Measurements from ENCODE around the gene NRARP. TPM values are rescaled to one million over a fixed set of nuclear protein-coding genes. Genes with fewer than 3 reads are reported as not detected.
"Not testable (repeated sequence)": the region's sequence is repeated elsewhere in the genome, so short reads cannot be mapped to it uniquely, and the experiment has no call there.

NRARP gene
- total and polyA plus RNA-seq, 4 donors, result 2.1 to 10.8 (median 5.8) TPM

- Histone ChIP-seq H3K9me3 (ENCODE audit: control insufficient read depth in 4 of 4, insufficient read depth in 3 of 4, low read length in 3 of 4) (peaks cover 0 to 5% (median 2%) of the 10 kb centered on the region in 4 donors), H3K4me1 (ENCODE audit: control insufficient read depth in 5 of 5, insufficient read depth in 5 of 5, low read length in 5 of 5) (no peaks in the 10 kb centered on the region), H3K9ac (ENCODE audit: insufficient read depth in 1 of 2, low read length in 2 of 2) (no peak overlapping the region), H3K36me3 (ENCODE audit: control insufficient read depth in 4 of 4, insufficient read depth in 4 of 4, low read length in 4 of 4) (peaks cover 0 to 5% (median 2%) of the 10 kb centered on the region in 4 donors), H3K27me3 (ENCODE audit: control insufficient read depth in 3 of 3, insufficient read depth in 3 of 3, low read length in 2 of 3) (no peaks in the 10 kb centered on the region), H3K4me3 (no peak overlapping the region), H3K27ac (ENCODE audit: low read depth in 1 of 2, low read length in 1 of 2) (no peak overlapping the region)
- 77 to 78% methylated on average over 6 of the region's 6 CpGs for WGBS, 2 donors
- DNase-seq (no peak), ATAC-seq (ENCODE audit: insufficient read depth, low FRiP score) (no peak)
- TF ChIP-seq CTCF (IDR thresholded peaks at IDR 0.05; ENCODE audit: control extremely low read depth, extremely low read depth), result no peak
Measured at GRCh38 chr9:137341227-137341626, 39.2 kb upstream of the NRARP start.

DNA sequence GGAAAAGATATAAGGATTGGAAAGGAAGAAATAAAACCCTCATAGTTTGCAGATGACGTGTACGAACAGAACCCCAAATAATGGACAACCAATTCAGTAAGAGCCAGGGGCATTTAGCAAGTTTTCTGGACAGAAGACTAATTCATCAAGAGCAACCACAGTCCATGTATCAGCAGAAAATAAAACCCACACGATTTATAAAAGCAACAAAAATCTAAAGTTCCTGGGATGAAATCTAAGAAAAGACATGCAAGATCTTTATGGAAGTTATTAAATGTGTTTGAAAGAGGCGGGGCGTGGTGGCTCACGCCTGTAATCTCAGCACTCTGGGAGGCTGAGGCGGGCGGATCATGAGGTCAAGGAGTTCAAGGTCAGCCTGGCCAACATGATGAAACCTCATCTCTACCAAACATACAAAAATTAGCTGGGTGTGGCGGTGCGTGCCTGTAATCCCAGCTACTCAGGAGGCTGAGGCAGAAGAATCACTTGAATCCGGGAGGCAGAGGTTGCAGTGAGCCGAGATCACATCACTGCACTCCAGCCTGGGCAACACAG, 37.9 kb upstream of the NRARP start:
- WGBS, 2 donors, result 93% methylated on average over 12 of the region's 12 CpGs
- ATAC-seq (ENCODE audit: insufficient read depth, low FRiP score); DNase-seq: not testable (repeated sequence)

DNA sequence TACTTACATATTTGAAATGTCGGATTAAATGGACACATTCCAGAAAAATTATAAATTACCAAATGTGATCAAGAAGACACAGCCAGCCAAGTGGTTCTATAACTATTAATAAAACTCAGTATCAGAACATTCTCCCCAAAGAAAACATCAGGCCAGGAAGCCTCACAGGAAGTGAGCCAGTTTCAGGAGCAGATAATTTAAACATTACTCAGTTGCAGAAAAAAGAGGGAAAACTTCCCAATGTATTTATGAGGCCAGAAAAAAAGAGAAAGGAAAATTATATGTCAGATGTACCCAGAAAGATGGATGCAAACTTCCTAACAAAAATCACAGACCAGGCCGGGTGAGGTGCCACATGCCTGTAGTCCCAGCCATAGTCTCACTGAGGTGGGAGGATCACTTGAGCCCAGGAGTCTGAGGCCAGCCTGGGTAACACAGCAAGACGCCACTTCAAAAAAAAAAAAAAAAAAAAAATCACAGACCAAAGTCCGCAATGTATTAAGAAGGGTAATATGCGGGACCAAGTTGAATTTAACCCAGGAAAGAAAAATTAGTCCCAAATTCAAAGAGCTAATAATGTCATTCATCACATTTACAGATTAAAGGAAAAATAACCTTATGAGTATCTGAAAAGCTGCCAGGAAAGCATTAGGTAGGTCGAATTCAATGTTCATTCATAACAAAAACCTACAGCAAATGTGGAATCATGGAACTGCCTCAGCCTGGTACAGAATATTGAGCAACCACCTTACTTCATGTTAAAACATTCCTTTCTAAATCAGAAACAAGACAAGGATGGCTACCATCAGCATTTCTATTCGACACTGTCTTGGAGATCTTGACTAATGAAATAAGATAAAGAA, 37.2 kb upstream of the NRARP start:
- Histone ChIP-seq H3K4me3 (no peak overlapping the region), H3K4me1 (ENCODE audit: control insufficient read depth in 5 of 5, insufficient read depth in 5 of 5, low read length in 5 of 5) (no peaks in the 10 kb centered on the region), H3K9me3 (ENCODE audit: control insufficient read depth in 4 of 4, insufficient read depth in 3 of 4, low read length in 3 of 4) (peaks cover 0 to 6% (median 3%) of the 10 kb centered on the region in 4 donors), H3K27ac (ENCODE audit: low read depth in 1 of 2, low read length in 1 of 2) (no peak overlapping the region), H3K36me3 (ENCODE audit: control insufficient read depth in 4 of 4, insufficient read depth in 4 of 4, low read length in 4 of 4) (peaks cover 0 to 2% (median 0%) of the 10 kb centered on the region in 4 donors), H3K27me3 (ENCODE audit: control insufficient read depth in 3 of 3, insufficient read depth in 3 of 3, low read length in 2 of 3) (no peaks in the 10 kb centered on the region), H3K9ac (ENCODE audit: insufficient read depth in 1 of 2, low read length in 2 of 2) (no peak overlapping the region)
- ATAC-seq (ENCODE audit: insufficient read depth, low FRiP score) (no peak), DNase-seq (no peak)
- 70 to 91% methylated on average over 7 of the region's 7 CpGs for WGBS, 2 donors
- TF ChIP-seq CTCF (IDR thresholded peaks at IDR 0.05; ENCODE audit: control extremely low read depth, extremely low read depth), result no peak

More for the DNA sequence above, 37.9 kb upstream of the NRARP start:
- not testable (repeated sequence) for H3K36me3 ChIP-seq (ENCODE audit: control insufficient read depth in 4 of 4, insufficient read depth in 4 of 4, low read length in 4 of 4); H3K4me1 ChIP-seq (ENCODE audit: control insufficient read depth in 5 of 5, insufficient read depth in 5 of 5, low read length in 5 of 5); H3K9ac ChIP-seq (ENCODE audit: insufficient read depth in 1 of 2, low read length in 2 of 2); H3K9me3 ChIP-seq (ENCODE audit: control insufficient read depth in 4 of 4, insufficient read depth in 3 of 4, low read length in 3 of 4); H3K27me3 ChIP-seq (ENCODE audit: control insufficient read depth in 3 of 3, insufficient read depth in 3 of 3, low read length in 2 of 3); H3K4me3 ChIP-seq; H3K27ac ChIP-seq (ENCODE audit: low read depth in 1 of 2, low read length in 1 of 2)

DNA sequence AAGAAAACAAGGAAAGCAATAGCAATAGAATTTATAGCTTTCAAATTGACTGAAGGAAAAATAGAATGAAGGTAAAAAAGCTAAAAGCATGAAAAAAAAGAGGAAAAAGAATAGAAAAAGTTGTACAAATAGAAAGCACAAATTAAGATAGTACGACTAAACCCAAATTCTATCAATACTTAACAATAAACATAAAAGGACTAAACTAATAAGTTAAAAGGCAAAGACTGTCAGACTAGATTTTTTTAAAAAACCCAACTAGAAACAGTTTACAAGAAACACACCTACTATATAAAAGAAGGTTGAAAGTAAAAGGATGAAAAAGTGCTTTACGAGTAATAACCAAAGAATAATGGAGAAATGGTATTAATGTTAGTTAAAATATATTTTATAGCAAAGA, 34.7 kb upstream of the NRARP start:
- ATAC-seq (ENCODE audit: insufficient read depth, low FRiP score) (no peak), DNase-seq (no peak)
- Histone ChIP-seq H3K9me3 (ENCODE audit: control insufficient read depth in 4 of 4, insufficient read depth in 3 of 4, low read length in 3 of 4) (peaks cover 0 to 3% (median 1%) of the 10 kb centered on the region in 4 donors), H3K36me3 (ENCODE audit: control insufficient read depth in 4 of 4, insufficient read depth in 4 of 4, low read length in 4 of 4) (peaks cover 0 to 1% (median 0%) of the 10 kb centered on the region in 4 donors), H3K27me3 (ENCODE audit: control insufficient read depth in 3 of 3, insufficient read depth in 3 of 3, low read length in 2 of 3) (no peaks in the 10 kb centered on the region), H3K27ac (ENCODE audit: low read depth in 1 of 2, low read length in 1 of 2) (no peak overlapping the region), H3K4me1 (ENCODE audit: control insufficient read depth in 5 of 5, insufficient read depth in 5 of 5, low read length in 5 of 5) (no peaks in the 10 kb centered on the region), H3K4me3 (no peak overlapping the region), H3K9ac (ENCODE audit: insufficient read depth in 1 of 2, low read length in 2 of 2) (no peak overlapping the region)
- no peak for TF ChIP-seq CTCF (IDR thresholded peaks at IDR 0.05; ENCODE audit: control extremely low read depth, extremely low read depth)
- WGBS, 2 donors, result 96 to 98% methylated on average over 2 of the region's 2 CpGs
